22Rv1 (cell line): Measurements from ENCODE around the gene LRAT.

ENCODE experiments used
- ZFX ChIP-seq: fragments of 450-650 bp; IDR thresholded peaks from 2 replicates; pipeline ENCODE4 v1.6.1; 2017; ENCODE audit warnings: antibody characterized with exemption, borderline replicate concordance
- TF ChIP-seq, protein P1 (sequence below): fragments of 450-650 bp; IDR thresholded peaks from 2 replicates; pipeline ENCODE4 v1.5.1; 2017; ENCODE audit warnings: mild to moderate bottlenecking

DNA sequence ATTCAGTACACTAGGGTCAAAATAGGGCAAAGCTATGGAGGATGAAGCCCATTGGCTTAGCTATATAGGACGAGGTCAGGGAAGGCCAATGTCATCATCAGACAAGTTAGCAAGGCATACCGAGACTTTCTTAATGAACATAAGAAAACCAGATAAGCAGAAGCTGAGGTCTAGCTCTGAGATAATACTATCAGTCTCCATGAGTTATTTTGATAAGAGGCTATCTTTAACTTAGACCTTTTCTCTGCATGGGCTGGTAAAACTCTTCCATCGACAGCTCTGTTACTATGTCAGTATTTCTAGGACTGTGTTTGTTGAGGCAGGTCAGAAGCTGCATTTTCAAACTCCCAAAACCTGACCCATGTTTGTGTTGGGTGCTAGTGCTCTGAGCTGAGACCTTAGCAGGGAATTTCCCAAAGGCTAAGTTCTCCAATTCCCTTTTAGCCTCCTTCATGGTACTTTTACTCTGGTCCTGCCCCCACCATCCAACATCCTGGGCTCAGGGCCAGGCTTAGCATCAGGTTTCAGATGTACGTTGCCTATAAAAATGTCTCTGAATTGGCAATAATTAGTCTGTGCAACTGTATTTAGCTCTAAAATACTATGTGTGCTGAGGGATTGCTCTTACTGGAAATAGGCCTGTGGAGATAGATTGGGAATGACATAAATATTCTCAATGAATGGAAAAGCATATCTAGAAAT lies 29.3 kb upstream of the LRAT start:
- TF ChIP-seq, protein P1, sequence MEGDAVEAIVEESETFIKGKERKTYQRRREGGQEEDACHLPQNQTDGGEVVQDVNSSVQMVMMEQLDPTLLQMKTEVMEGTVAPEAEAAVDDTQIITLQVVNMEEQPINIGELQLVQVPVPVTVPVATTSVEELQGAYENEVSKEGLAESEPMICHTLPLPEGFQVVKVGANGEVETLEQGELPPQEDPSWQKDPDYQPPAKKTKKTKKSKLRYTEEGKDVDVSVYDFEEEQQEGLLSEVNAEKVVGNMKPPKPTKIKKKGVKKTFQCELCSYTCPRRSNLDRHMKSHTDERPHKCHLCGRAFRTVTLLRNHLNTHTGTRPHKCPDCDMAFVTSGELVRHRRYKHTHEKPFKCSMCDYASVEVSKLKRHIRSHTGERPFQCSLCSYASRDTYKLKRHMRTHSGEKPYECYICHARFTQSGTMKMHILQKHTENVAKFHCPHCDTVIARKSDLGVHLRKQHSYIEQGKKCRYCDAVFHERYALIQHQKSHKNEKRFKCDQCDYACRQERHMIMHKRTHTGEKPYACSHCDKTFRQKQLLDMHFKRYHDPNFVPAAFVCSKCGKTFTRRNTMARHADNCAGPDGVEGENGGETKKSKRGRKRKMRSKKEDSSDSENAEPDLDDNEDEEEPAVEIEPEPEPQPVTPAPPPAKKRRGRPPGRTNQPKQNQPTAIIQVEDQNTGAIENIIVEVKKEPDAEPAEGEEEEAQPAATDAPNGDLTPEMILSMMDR, result no peak
- TF ChIP-seq ZFX, result no peak
